NCI-H1417 treated with DMSO at 0.1 percent for 48 hours (cell line): ENCODE results near the gene CXCL9.
"Not testable (repeated sequence)": the region's sequence is repeated elsewhere in the genome, so short reads cannot be mapped to it uniquely, and the experiment has no call there.

Experiments used
- DNase-seq: peaks from one replicate; lab custom pipeline; 2025; lab: John Stamatoyannopoulos, UW

Gene CXCL9

DNA sequence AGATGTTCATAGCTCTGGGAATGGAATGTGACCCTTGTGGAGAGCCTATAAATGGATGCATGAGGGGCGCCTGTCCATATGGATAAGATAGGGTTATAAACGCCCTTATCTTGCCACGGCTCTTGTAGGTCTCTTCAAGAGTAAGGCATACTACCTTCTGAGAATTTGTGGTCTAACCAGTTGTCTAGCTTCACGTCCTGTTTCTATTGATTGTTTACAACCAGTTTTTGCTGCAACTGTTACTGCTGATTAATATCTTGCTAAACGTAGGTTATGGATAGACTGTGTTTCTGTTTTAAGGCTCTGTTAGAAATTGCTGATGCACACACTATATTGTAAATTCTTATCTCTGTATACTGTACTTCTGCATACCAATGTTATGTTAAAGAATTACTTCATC, 52.5 kb downstream of the CXCL9 start:
- not testable (repeated sequence) for DNase-seq

DNA sequence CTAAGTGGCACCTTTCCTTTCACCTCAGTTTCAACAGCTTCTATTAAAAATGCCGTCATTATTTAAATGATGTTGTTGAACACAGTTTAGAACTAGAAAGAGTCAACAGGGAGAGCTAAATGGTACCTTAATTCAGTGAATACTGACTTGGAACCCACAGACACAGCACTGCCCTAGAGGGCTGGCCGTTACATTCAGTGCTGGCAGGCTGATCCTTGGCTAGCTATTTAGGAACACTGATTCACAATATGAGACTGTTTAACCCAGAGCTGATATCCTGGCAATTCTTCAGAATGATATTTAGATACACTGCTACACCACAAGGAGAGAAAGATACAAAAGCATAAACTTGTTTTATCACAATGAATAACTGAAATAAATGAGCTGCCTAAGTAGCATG, 53.8 kb downstream of the CXCL9 start:
- DNase-seq = no peak
